A549 (cell line): ENCODE data around the gene ADCY2. TPM values are rescaled to one million over a fixed set of nuclear protein-coding genes. Genes with fewer than 3 reads are reported as not detected.
"Not testable (repeated sequence)": the region's sequence is repeated elsewhere in the genome, so short reads cannot be mapped to it uniquely, and the experiment has no call there.

Experiments used
- ATAC-seq, 2 experiments: fragments of 200-7000 bp in 1 of 2; fragments of >200 bp in 1 of 2; cut with Nextera tagmentation in 1 of 2; cut with Tn5 transposase in 1 of 2; 3 replicates each; pipeline versions ENCODE4 v1.8.0 to v1.9.1; 2018 to 2020; ENCODE audit warnings: mild to moderate bottlenecking in 1 of 2, moderate library complexity in 1 of 2
- CTCF ChIA-PET: fragments of 300-600 bp; sonication (Branson Sonifier 250); formaldehyde crosslinking; extraction: SDS; loops from one replicate; lab custom pipeline; 2021; ENCODE audit warnings: antibody characterized with exemption, inconsistent platforms; lab: Yijun Ruan, JAX
- POLR2A ChIA-PET: fragments of 350-600 bp; formaldehyde crosslinking; extraction: SDS; loops from one replicate; lab custom pipeline; 2021; ENCODE audit warnings: antibody characterized with exemption, inconsistent platforms; lab: Yijun Ruan, JAX
- DNase-seq, 2 experiments: peaks; one replicate each; pipeline versions ENCODE4 v3.0.0 to v3.0.0-alpha.2; 2011 to 2016; ENCODE audit warnings: low read depth in 1 of 2, low spot score in 1 of 2
- FAIRE-seq: peaks from 2 replicates; lab custom pipeline; 2011; peaks lifted over from hg19 to GRCh38; lab: Jason Lieb, UNC
- H3K27ac ChIP-seq, 2 experiments: fragments of >200 bp; sonication (Bioruptor Twin); formaldehyde crosslinking; 3 replicates each; pipeline ENCODE4 v1.5.1; 2016 to 2017
- H3K4me1 ChIP-seq: fragments of >200 bp; sonication (Bioruptor Twin); formaldehyde crosslinking; 3 replicates; pipeline ENCODE4 v1.6.1; 2016
- H3K4me2 ChIP-seq: fragments of >200 bp; sonication (Bioruptor Twin); formaldehyde crosslinking; 3 replicates; pipeline ENCODE4 v1.6.1; 2016
- H3K4me3 ChIP-seq: fragments of >200 bp; sonication (Bioruptor Twin); formaldehyde crosslinking; 3 replicates; pipeline ENCODE4 v1.5.1; 2016
- H3K9me3 ChIP-seq: fragments of >200 bp; sonication (Bioruptor Twin); formaldehyde crosslinking; 3 replicates; pipeline ENCODE4 v1.6.1; 2016
- BHLHE40 ChIP-seq: IDR thresholded peaks from 2 replicates; pipeline ENCODE4 v1.6.1; 2012; ENCODE audit warnings: low read depth, low read length, inconsistent platforms
- CEBPB ChIP-seq, 2 experiments: fragments of >200 bp in 1 of 2; sonication (Bioruptor Twin) in 1 of 2; formaldehyde crosslinking in 1 of 2; IDR thresholded peaks; 2 replicates each; pipeline ENCODE4 v1.6.1; 2012 to 2016
- CHD4 ChIP-seq: fragments of 200-600 bp; sonication (generic); IDR thresholded peaks from 2 replicates; pipeline ENCODE4 v1.6.1; 2016; ENCODE audit warnings: antibody characterized with exemption, mild to moderate bottlenecking, borderline replicate concordance
- EHMT2 ChIP-seq: fragments of 200-600 bp; sonication (generic); IDR thresholded peaks from 2 replicates; pipeline ENCODE4 v1.6.1; 2016; ENCODE audit warnings: antibody characterized with exemption, low read depth, mild to moderate bottlenecking, moderate library complexity
- GATA3 ChIP-seq: IDR thresholded peaks from 2 replicates; pipeline ENCODE4 v1.6.1; 2012; ENCODE audit warnings: borderline replicate concordance
- HOXB13 ChIP-seq: fragments of 250-450 bp; sonication (Bioruptor Pico); IDR thresholded peaks from 2 replicates; pipeline ENCODE4 v1.5.0; 2020; ENCODE audit warnings: low read depth, mild to moderate bottlenecking, moderate library complexity
- HOXB5 ChIP-seq: fragments of 250-450 bp; sonication (Bioruptor Pico); IDR thresholded peaks from 2 replicates; pipeline ENCODE4 v1.5.0; 2020; ENCODE audit warnings: mild to moderate bottlenecking, moderate library complexity
- KDM1A ChIP-seq: fragments of 200-600 bp; sonication (generic); IDR thresholded peaks from 2 replicates; pipeline ENCODE4 v1.6.1; 2016; ENCODE audit warnings: low read depth, mild to moderate bottlenecking
- KDM5A ChIP-seq: fragments of 200-600 bp; sonication (generic); IDR thresholded peaks from 2 replicates; pipeline ENCODE4 v1.6.1; 2016; ENCODE audit warnings: antibody characterized with exemption, mild to moderate bottlenecking
- MAZ ChIP-seq: fragments of 150-350 bp; IDR thresholded peaks from 2 replicates; pipeline ENCODE4 v1.6.1; 2014; ENCODE audit warnings: antibody characterized with exemption, low read depth, low read length, borderline replicate concordance
- NPAS2 ChIP-seq: fragments of 250-450 bp; sonication (Bioruptor Pico); IDR thresholded peaks from 2 replicates; pipeline ENCODE4 v1.8.0; 2022; ENCODE audit warnings: mild to moderate bottlenecking, moderate library complexity, borderline replicate concordance
- RARB ChIP-seq: fragments of 250-450 bp; sonication (Bioruptor Pico); IDR thresholded peaks from 2 replicates; pipeline ENCODE4 v1.8.0; 2021; ENCODE audit warnings: mild to moderate bottlenecking, moderate library complexity
- RCOR1 ChIP-seq: fragments of 150-350 bp; IDR thresholded peaks from 2 replicates; pipeline ENCODE4 v1.6.1; 2014; ENCODE audit warnings: antibody characterized with exemption, low read length, low read depth
- SREBF2 ChIP-seq: fragments of 450-650 bp; IDR thresholded peaks from 2 replicates; pipeline ENCODE4 v1.6.1; 2014; ENCODE audit warnings: mild to moderate bottlenecking, moderate library complexity
- ZSCAN20 ChIP-seq: fragments of 250-450 bp; sonication (Bioruptor Pico); IDR thresholded peaks from 2 replicates; pipeline ENCODE4 v1.8.0; 2022; ENCODE audit warnings: mild to moderate bottlenecking, moderate library complexity
- WGBS: methylation state at CpG from one replicate; pipeline ENCODE4 v1.1.6; 2017; ENCODE audit errors: missing lambda C conversion rate; 5-methylcytosine and 5-hydroxymethylcytosine counted together
- polyA plus RNA-seq, 4 experiments: library from polyadenylated mRNA; depleted of rRNA in 3 of 4; stranded (reverse); fragments of >200 nt; fragmentation: RNase III in 1 of 4; extraction: RNeasy Plus Mini Kit Qiagen cat#74134 plus additional on column Dnase treatment in 1 of 4; gene quantifications; 2 replicates in 3 of 4; 3 replicates in 1 of 4; pipeline ENCODE4 v1.2.3, GENCODE V29; 2011 to 2017
- TF ChIP-seq, protein P1 (sequence below): fragments of >200 bp; sonication (Bioruptor Twin); formaldehyde crosslinking; IDR thresholded peaks from 2 replicates; pipeline ENCODE4 v1.6.1; 2016
- TF ChIP-seq, protein P2 (sequence below): fragments of >200 bp; sonication (Bioruptor Twin); formaldehyde crosslinking; IDR thresholded peaks from 3 replicates; pipeline ENCODE4 v1.5.1; 2016
- TF ChIP-seq, protein P3 (sequence below): fragments of 250-450 bp; sonication (Bioruptor Pico); IDR thresholded peaks from 2 replicates; pipeline ENCODE4 v1.5.0; 2021; ENCODE audit warnings: mild to moderate bottlenecking, moderate library complexity, borderline replicate concordance
- TF ChIP-seq, protein P4 (sequence below): IDR thresholded peaks from 2 replicates; pipeline ENCODE4 v1.6.1; 2012

Gene ADCY2
- polyA plus RNA-seq, 2 of the 4 experiments (the other 2 are of a cell fraction), result not detected

DNA sequence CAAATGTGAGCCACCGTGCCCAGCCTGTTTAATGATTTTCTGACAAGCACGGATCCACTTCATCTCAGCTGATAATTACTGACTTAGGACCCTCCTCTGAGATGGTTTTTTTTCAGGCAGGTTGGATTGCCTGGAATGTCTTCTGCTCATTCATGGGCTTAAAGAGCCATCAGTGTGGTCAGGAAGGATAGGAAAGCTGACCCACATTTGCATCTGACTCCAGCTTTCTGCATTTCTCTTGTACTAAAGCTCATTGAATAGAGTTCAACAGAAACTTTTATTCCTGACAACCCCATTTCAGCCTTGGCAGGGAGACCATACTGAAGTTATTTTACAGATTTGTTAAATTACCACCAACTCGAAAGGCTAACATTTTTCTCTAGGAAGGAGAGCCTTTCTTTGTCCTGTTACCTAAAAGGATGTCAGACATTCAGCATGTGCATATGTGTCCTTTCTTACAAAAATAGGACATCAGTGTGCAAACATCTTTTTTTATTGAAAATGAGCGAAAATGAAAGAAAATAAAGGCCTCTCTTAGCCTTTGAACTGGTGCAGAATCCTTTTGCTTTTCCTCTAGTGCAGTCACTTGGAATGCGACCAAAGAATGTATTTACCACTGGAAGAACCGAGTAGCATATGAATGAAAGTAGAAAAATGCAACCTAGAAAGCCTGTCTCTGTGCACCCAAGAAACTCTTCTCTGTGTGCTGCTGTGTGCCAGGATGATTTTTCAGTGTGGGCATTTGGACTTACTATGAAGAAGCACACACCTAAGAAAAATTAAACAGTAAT lies 26.6 kb downstream of the ADCY2 start:
- no peak for ATAC-seq
- POLR2A ChIA-PET, result no interaction called here
- no peak for TF ChIP-seq HOXB5
- TF ChIP-seq, all 56 proteins: peak for 0

DNA sequence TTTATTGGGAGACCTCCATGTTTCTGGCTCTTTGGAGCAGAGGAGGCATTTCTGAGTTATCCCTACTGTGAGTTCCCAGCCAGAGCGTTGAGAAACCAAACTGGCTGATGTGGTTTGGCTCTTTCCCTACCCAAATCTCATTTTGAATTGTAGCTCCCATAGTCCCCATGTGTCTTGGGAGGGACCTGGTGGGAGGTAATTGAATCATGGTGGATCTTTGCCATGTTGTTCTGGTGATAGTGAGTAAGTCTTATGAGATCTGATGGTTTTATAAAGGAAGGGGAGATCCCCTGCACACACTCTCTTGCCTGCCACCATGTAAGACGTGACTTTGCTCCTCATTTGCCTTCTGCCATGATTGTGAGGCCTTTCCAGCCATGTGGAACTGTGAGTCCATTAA lies 27.3 kb downstream of the ADCY2 start:
- ATAC-seq, H3K4me3 ChIP-seq, DNase-seq, POLR2A ChIA-PET, H3K9me3 ChIP-seq, CTCF ChIA-PET, H3K4me1 ChIP-seq, H3K4me2 ChIP-seq, H3K27ac ChIP-seq, FAIRE-seq: not testable (repeated sequence)
- WGBS, result 0% methylated on average over 2 of the region's 2 CpGs

More for the DNA sequence above, 26.6 kb downstream of the ADCY2 start:
- CTCF ChIA-PET, result no interaction called here
- no peaks in the 10 kb centered on the region for H3K4me1 ChIP-seq
- DNase-seq (no peak), FAIRE-seq (no peak)
- no peak overlapping the region for H3K4me2 ChIP-seq
- no peaks in the 10 kb centered on the region for H3K9me3 ChIP-seq
- H3K27ac ChIP-seq, result no peak overlapping the region
- no peak overlapping the region for H3K4me3 ChIP-seq
- WGBS, result under 1% methylated on average over 6 of the region's 6 CpGs

DNA sequence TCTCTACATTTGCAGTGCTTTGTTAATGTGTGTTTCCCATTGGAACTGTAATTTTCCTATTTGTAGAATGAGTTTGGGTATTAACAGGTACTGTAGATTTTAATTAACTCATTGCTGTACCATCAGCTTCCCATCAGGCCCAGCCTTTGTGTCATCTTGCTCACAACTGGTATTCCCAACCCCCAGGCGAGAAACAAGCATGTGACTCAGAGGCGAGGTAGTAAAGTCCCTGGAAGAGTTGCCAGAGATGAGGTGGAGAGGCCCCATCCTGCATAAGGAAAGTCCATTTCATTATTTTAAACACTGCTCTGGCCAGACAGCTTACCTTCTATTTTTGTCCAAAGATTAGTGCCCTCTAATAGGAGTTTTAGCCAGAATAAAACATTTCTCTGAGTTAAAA lies 29.9 kb downstream of the ADCY2 start:
- CTCF ChIA-PET, result no interaction called here

More for the DNA sequence above, 29.9 kb downstream of the ADCY2 start:
- H3K4me3 ChIP-seq, result no peak overlapping the region
- ATAC-seq (no peak), FAIRE-seq (no peak), DNase-seq (no peak)
- no peaks in the 10 kb centered on the region for H3K9me3 ChIP-seq
- WGBS, result 3% methylated on average over 2 of the region's 2 CpGs
- no peak overlapping the region for H3K27ac ChIP-seq
- no peaks in the 10 kb centered on the region for H3K4me1 ChIP-seq
- POLR2A ChIA-PET, result no interaction called here
- H3K4me2 ChIP-seq, result no peak overlapping the region
- TF ChIP-seq BHLHE40, result no peak
- TF ChIP-seq, protein P1, sequence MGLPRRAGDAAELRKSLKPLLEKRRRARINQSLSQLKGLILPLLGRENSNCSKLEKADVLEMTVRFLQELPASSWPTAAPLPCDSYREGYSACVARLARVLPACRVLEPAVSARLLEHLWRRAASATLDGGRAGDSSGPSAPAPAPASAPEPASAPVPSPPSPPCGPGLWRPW, result no peak
- TF ChIP-seq, protein P2, sequence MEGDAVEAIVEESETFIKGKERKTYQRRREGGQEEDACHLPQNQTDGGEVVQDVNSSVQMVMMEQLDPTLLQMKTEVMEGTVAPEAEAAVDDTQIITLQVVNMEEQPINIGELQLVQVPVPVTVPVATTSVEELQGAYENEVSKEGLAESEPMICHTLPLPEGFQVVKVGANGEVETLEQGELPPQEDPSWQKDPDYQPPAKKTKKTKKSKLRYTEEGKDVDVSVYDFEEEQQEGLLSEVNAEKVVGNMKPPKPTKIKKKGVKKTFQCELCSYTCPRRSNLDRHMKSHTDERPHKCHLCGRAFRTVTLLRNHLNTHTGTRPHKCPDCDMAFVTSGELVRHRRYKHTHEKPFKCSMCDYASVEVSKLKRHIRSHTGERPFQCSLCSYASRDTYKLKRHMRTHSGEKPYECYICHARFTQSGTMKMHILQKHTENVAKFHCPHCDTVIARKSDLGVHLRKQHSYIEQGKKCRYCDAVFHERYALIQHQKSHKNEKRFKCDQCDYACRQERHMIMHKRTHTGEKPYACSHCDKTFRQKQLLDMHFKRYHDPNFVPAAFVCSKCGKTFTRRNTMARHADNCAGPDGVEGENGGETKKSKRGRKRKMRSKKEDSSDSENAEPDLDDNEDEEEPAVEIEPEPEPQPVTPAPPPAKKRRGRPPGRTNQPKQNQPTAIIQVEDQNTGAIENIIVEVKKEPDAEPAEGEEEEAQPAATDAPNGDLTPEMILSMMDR, result no peak
- TF ChIP-seq HOXB13 (CRISPR knock-in tag), result no peak
- no peak for TF ChIP-seq GATA3
- no peak for TF ChIP-seq EHMT2
- no peak for TF ChIP-seq RCOR1
- TF ChIP-seq KDM1A, result no peak
- TF ChIP-seq KDM5A, result no peak
- TF ChIP-seq NPAS2, result no peak
- TF ChIP-seq RARB (CRISPR knock-in tag), result no peak
- TF ChIP-seq ZSCAN20 (CRISPR knock-in tag), result no peak
- TF ChIP-seq MAZ, result no peak
- TF ChIP-seq CEBPB (IDR thresholded peaks at IDR 0.05), result no peak
- TF ChIP-seq, protein P3, sequence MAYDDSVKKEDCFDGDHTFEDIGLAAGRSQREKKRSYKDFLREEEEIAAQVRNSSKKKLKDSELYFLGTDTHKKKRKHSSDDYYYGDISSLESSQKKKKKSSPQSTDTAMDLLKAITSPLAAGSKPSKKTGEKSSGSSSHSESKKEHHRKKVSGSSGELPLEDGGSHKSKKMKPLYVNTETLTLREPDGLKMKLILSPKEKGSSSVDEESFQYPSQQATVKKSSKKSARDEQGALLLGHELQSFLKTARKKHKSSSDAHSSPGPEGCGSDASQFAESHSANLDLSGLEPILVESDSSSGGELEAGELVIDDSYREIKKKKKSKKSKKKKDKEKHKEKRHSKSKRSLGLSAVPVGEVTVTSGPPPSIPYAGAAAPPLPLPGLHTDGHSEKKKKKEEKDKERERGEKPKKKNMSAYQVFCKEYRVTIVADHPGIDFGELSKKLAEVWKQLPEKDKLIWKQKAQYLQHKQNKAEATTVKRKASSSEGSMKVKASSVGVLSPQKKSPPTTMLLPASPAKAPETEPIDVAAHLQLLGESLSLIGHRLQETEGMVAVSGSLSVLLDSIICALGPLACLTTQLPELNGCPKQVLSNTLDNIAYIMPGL (CRISPR knock-in tag), result no peak
- no peak for TF ChIP-seq SREBF2
- TF ChIP-seq, protein P4, sequence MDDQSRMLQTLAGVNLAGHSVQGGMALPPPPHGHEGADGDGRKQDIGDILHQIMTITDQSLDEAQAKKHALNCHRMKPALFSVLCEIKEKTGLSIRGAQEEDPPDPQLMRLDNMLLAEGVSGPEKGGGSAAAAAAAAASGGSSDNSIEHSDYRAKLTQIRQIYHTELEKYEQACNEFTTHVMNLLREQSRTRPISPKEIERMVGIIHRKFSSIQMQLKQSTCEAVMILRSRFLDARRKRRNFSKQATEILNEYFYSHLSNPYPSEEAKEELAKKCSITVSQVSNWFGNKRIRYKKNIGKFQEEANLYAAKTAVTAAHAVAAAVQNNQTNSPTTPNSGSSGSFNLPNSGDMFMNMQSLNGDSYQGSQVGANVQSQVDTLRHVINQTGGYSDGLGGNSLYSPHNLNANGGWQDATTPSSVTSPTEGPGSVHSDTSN, result no peak
- no peak for TF ChIP-seq CHD4
